ENCODE measurements around the gene ZNF593OS.

GRCh38 chr1:26122988-26123973 lies 48.4 kb downstream of the ZNF593OS start:
- no peak for TF ChIP-seq POLR2A (IDR thresholded peaks at IDR 0.05; ENCODE audit: low read depth)
- no peak for TF ChIP-seq CTCF (IDR thresholded peaks at IDR 0.05)
- no peak for TF ChIP-seq EP300 (IDR thresholded peaks at IDR 0.05)

All from esophagus muscularis mucosa (tissue), 4 donors.